ENCODE measurements around the gene CRTC1.

Gene CRTC1

DNA sequence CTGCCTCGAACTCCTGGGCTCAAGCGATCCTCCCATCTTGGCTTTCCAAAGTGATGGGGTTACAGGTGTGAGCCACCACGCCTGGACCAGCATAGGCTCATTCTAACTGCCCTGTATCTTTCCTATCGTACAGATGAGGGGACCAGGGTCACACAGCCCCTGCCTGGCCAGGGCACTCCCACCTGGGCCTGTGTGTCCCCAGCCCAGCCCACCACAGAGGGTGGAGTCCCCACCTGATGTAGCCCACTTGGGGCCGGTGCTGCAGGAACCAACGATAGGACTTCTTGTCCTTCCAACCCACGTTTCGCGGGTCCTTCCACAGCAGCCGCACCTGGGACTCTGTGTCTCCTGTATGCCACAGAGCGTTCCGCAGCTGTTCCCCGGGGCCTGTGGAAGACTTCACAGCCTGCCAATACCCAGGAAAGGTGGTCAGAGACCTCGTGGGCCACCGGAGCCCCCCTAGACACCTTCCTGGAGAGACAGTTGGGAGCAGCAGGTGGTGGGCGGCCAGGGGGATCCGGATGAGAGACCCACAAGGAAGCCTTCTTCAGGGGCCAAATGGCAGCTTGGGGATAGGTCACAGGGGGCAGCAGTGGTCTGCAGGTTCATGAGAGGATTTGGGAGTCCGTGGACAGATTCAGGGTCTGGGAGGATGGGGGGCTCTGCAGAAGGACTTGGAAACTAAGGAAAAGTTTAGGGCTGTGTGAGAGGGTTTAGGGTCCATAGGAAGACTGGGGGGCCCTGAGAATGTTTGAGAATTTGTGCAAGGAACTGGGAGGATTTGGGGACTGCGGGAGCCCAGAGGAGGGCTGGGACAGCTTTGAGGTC is 100.7 kb downstream of the CRTC1 start:
- Mint-ChIP-seq H3K4me1 (ENCODE audit: low read depth) (peaks cover 23% of the 10 kb centered on the region), H3K36me3 (ENCODE audit: low read depth) (no peaks in the 10 kb centered on the region), H3K27me3 (peaks cover 47% of the 10 kb centered on the region), H3K4me3 (no peak overlapping the region), H3K27ac (peak overlapping the region; percentile 6), H3K9me3 (no peaks in the 10 kb centered on the region)
- no peak for DNase-seq

DNA sequence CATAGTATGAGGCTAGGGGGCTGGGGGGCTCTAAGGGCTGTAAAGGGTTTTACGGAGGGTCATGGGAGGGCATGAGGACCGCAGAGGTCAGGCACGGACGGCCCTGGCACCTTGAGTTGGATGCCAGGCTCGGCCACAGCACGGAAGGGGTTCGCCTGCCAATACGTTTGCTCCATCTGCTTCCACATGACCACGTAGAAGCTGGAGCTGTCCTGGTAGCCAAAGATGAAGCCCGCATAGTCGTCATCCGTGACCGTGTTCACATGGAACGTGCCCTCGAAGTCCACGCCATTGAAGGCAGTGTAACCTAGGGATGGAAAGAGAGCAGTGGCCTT is 101.3 kb downstream of the CRTC1 start:
- H3K9me3 Mint-ChIP-seq: no peaks in the 10 kb centered on the region
- peaks cover 29% of the 10 kb centered on the region for H3K4me1 Mint-ChIP-seq (ENCODE audit: low read depth)

DNA sequence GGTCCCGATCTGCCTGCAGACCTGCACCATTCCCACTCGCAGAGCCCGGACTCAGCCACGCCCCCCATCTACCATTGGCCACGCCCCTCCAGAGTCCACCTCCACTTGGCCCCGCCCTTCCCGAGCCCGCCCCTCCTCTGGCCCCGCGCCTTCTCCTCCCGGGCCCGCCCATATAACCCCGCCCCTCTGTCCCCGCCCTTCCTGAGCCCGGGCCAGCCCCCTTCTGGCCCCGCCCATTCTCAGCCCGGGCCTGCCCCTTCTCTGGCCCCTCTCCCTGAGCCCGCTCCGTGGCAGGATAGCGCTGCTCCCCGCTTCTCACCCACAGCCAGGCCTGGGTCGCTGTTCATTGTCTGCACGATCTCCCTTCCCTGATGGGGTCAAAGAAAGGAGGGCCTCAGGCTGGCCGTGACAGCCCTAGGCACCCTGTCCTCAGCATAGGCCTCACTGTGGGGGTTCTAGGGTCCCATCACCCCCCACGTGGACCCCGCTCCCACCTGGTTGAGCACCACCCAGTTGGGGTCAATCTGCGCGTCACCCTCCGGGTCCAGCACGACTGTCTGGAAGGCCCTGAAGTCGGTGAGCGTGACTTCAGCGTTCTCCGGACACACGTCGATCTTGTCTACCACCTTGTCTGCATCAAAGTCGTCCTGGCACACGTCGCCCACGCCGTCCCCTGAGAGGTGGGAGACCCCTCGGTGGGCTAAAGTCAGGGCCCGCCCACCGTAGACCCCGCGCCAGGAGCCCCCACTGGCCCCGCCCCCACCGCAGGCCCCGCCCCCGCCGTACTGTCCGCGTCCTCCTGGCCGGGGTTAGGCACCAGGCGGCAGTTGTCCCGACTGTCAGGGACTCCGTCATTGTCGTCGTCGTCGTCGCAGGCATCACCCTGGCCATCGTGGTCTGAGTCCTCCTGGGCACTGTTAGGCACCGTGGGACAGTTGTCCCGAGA is 102.0 kb downstream of the CRTC1 start:
- peaks cover 59% of the 10 kb centered on the region for H3K27me3 Mint-ChIP-seq
- H3K36me3 Mint-ChIP-seq (ENCODE audit: low read depth): no peaks in the 10 kb centered on the region
- H3K4me1 Mint-ChIP-seq (ENCODE audit: low read depth): peaks cover 34% of the 10 kb centered on the region
- H3K9me3 Mint-ChIP-seq: no peaks in the 10 kb centered on the region
- H3K4me3 Mint-ChIP-seq: no peak overlapping the region
- DNase-seq: peak; percentile 73
- H3K27ac Mint-ChIP-seq: no peak overlapping the region

More for the DNA sequence above, 101.3 kb downstream of the CRTC1 start:
- Mint-ChIP-seq H3K27ac (no peak overlapping the region), H3K36me3 (ENCODE audit: low read depth) (no peaks in the 10 kb centered on the region), H3K27me3 (peaks cover 53% of the 10 kb centered on the region), H3K4me3 (no peak overlapping the region)
- DNase-seq: no peak

DNA sequence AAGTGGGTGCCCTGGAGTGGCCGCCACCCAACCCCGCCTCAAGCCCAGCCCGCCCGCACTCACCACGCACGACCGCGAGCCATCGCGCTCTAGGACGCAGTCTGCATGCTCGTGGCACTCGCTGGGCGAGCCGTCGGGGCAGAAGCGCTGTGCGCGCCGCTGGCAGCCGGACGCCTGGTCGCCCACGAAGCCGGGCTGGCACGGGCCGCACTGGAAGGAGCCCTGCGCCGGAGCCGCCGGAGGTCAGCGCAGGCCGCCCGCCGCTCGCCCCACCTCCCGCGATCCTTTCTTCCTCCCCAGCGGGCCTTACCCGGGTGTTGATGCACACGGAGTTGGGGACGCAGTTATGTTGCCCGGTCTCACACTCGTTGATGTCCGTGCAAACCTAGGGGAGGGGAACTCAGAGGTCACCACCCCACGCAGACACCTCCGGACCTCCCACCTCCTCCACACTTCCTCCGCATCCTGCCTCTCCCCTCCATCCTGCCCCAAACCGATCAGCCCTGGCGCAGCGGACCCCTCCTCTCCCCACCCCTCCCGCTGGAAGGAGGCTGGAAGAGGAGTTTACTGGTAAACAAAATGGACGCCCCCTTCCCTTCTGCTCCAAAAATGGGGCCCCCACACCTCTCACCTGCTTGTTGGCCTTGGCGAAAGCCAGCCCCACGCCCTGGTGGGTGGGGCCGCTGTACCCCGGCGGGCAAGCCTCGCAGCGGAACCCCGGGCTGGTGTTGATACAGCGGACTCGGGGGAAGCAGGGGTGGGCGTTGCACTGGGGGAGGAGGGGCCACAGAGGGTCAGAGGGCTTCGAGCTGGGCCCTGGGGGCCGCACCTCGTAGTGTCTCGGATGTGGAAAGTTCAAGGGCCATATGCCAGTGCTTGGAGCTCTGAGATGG is 105.3 kb downstream of the CRTC1 start:
- DNase-seq: peak; percentile 46
- no peaks in the 10 kb centered on the region for H3K36me3 Mint-ChIP-seq (ENCODE audit: low read depth)
- H3K9me3 Mint-ChIP-seq: no peaks in the 10 kb centered on the region
- peaks cover 36% of the 10 kb centered on the region for H3K4me1 Mint-ChIP-seq (ENCODE audit: low read depth)
- no peak overlapping the region for H3K27ac Mint-ChIP-seq
- H3K27me3 Mint-ChIP-seq: peaks cover 90% of the 10 kb centered on the region
- peak overlapping the region; percentile 53 for H3K4me3 Mint-ChIP-seq

DNA sequence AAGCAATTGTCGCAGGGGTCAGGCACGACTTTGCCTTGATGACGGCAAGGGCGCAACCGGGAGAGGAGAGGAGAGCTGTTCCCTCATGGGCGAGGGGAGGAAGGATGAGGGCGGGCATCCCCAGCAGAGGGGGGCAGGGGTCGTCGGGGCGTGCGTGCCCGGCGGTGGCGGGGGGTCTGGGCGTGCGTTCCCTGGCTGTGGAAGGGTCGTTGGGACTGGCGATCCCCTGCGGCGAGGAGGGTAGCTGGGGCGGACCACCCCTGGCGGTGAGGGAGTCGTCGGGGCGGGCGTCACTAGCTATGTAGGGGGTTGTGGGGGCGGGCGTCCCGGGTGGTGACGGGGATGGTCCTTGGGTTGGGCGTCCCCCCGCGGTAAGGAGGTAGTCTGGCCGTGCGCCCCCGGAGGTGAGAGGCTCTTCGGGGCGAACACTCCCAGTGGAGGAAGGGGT is 106.0 kb downstream of the CRTC1 start:
- H3K36me3 Mint-ChIP-seq (ENCODE audit: low read depth): no peaks in the 10 kb centered on the region
- DNase-seq: no peak
- peaks cover 91% of the 10 kb centered on the region for H3K27me3 Mint-ChIP-seq
- H3K9me3 Mint-ChIP-seq: no peaks in the 10 kb centered on the region
- H3K4me1 Mint-ChIP-seq (ENCODE audit: low read depth): peaks cover 36% of the 10 kb centered on the region
- H3K4me3 Mint-ChIP-seq: peak overlapping the region; percentile 53
- no peak overlapping the region for H3K27ac Mint-ChIP-seq

DNA sequence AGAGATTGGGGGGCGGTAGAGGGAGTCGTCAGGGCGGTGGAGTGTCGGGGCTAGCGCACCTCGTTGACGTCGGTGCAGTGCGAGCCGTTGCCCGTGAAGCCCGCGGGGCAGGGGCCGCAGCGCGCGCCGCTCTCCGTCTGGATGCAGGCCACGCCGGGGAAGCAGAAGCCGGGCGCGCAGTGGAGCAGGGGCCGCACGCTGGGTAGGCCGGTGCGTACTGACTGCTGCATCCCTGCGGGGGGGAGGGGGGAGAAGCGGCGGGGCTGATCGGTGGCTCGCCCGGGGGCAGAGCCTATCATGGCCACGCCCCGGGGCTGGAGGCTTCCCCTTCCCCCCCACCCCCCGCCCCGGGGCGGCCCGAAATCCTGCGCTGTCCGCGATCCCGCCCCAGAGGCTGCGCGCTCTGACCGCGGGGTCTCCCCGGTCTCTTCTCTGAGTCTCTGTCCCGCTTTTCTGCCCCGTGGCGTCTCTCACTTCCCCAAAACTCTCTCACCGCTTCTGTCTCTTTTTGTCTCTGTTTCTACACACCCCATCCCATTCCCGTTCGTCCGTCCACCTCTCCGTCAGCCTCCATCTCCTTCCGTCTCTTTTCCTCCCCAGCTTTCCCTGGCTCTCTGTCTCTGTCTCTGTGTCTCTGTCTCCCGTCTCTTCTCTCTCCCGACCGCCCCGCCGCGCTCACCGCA is 106.5 kb downstream of the CRTC1 start:
- Mint-ChIP-seq H3K27me3 (peaks cover 90% of the 10 kb centered on the region), H3K4me1 (ENCODE audit: low read depth) (peaks cover 36% of the 10 kb centered on the region), H3K27ac (peak overlapping the region; percentile 37), H3K36me3 (ENCODE audit: low read depth) (no peaks in the 10 kb centered on the region), H3K4me3 (peak overlapping the region; percentile 39), H3K9me3 (no peaks in the 10 kb centered on the region)
- peak; percentile 52 for DNase-seq

DNA sequence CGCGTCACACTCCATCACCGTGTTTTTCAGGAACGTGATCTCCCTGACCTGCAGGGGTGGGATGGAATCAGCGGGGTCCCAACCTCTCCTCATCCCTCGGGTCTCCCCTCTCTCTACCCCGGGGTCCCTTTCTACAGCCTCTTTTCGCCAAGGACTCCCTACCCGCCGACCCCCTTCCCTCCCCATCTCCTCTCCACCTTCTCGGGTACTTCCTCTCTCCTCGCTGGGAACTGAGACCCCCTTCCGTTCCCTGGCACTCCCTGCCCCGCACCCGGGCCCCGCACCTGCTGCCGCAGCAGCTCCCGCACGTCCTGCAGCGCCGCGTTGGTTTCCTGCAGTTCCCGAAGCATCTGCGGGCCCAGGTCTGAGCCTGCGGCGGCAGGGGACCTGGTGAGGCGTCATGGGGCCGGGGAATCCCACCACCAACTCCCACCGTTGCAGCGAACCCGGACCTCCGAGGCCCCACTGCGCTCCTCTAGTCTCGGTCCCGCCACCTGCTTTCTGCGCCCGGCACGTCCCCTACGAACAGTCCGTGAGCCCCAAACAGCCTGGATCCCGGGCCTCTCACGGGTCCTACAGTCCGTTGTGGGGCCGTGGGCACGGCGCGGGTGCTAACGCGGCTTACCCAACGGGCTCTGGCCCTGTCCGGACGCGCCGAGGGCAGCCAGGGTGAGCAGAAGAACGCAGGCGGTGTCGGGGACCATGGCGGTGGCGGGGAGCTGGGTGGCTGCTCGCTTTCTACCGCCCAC is 107.3 kb downstream of the CRTC1 start, which contains the start of gene COMP:
TSS of gene COMP (minus strand) at position 740 of the 749 bp plus-strand sequence. CDS start at position 704, 36 bp downstream.
- Mint-ChIP-seq H3K36me3 (ENCODE audit: low read depth) (no peaks in the 10 kb centered on the region), H3K4me3 (peak within 1 kb of the TSS; percentile 39), H3K27me3 (peaks cover 89% of the 10 kb centered on the region), H3K27ac (peak within 1 kb of the TSS; percentile 37), H3K9me3 (no peaks in the 10 kb centered on the region), H3K4me1 (ENCODE audit: low read depth) (peaks cover 32% of the 10 kb centered on the region)
- DNase-seq: no peak

DNA sequence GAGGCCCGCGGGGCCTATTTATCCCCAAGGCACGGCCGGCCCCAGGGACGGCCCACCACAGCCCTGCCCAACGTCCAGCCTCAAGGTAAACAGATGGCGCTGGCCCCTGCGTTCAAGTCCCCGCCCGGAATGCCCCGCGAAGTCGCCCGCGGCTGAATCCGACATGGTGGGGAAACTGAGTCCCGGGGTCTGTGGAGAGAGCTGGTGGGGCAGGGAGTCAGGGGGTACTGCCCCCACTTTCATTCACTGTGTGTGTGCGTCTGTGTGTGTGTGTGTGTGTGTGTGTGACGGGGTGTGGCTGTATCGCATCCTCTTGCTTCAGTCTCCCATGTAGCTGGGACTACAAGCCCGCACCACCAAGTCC is 107.8 kb downstream of the CRTC1 start:
- H3K9me3 Mint-ChIP-seq: no peaks in the 10 kb centered on the region
- H3K27me3 Mint-ChIP-seq: peaks cover 89% of the 10 kb centered on the region
- H3K27ac Mint-ChIP-seq: no peak overlapping the region
- H3K36me3 Mint-ChIP-seq (ENCODE audit: low read depth): no peaks in the 10 kb centered on the region
- peaks cover 29% of the 10 kb centered on the region for H3K4me1 Mint-ChIP-seq (ENCODE audit: low read depth)
- H3K4me3 Mint-ChIP-seq: no peak overlapping the region
- no peak for DNase-seq

DNA sequence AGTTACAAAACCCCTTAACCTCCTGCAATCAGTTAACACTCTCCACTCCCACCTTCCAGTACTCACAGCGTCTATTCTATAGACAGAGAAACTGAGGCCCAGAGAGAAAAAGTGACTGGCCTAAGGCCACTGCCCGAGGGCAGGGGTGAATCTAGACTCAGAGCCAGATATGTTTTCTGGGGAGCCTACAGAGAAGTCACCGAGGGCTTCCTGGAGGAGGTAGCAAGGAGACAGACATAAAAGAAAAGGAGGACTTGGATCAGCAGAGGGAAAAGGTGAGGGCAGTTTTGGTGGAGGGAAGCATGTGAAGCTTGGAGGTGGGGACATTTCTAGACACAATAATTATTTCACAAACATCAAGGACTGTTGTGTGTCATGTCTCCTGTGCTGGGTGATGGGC is 109.2 kb downstream of the CRTC1 start:
- no peak for DNase-seq
- Mint-ChIP-seq H3K9me3 (no peaks in the 10 kb centered on the region), H3K27ac (no peak overlapping the region), H3K27me3 (peaks cover 85% of the 10 kb centered on the region), H3K4me3 (no peak overlapping the region), H3K36me3 (ENCODE audit: low read depth) (no peaks in the 10 kb centered on the region), H3K4me1 (ENCODE audit: low read depth) (peaks cover 22% of the 10 kb centered on the region)

DNA sequence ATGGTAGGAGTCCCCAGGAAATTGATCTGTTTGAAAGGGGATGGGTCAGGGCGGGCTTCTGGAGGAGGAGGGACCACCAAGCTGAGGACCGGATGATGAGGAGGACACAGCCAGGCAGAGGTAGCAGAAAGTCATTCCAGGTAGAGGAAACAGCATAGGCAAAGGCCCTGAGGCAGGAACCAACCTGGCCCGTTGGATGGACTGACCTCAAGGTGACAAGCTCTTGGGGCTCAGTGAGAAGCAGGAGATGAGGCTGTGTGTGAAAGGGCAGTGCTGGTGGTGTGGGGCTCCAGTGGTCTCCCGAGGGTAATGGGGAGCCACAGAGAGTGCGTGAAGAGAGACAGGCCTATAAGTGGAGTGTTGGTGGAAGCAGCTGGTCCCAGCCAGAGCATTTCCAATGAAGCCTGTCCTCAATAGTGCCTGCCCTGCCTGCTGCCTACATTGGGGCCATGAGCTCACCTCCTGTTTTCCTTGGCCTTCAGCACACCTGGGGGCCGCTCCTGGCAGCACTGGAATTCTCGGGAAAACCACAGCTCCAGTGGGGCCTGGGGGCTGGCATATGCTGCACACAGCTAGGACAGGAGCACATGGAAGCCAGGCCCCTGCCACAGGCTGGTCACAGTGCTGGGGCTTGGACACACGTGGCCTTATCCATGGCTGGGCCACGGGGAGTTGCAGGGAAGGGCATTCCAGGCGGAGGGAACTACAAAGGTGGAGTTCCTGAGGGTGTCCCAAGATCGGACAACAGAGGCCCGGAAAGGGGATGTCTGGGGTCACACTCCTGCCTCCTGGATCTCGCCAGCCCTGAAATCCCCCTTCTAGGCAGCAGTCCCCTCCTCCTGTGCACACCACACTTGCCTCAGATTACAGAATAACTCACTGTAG is 109.9 kb downstream of the CRTC1 start:
- H3K27ac Mint-ChIP-seq: no peak overlapping the region
- peaks cover 79% of the 10 kb centered on the region for H3K27me3 Mint-ChIP-seq
- peaks cover 20% of the 10 kb centered on the region for H3K4me1 Mint-ChIP-seq (ENCODE audit: low read depth)
- no peaks in the 10 kb centered on the region for H3K36me3 Mint-ChIP-seq (ENCODE audit: low read depth)
- no peak overlapping the region for H3K4me3 Mint-ChIP-seq
- no peak for DNase-seq
- no peaks in the 10 kb centered on the region for H3K9me3 Mint-ChIP-seq

DNA sequence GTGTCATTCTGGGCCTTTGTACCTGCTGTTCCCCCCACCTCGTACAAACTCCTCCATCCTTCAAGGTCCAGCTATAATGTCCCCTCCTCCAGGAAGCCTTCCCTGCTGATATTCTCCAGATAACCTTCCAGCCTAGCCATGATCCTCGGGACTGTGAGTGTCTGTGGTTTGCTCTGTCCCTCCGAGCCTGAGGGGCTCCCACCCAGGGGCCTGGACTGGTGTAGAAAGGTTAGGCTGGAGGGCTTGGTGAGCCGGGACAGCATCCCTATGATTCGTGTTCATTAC is 110.5 kb downstream of the CRTC1 start:
- H3K9me3 Mint-ChIP-seq: no peaks in the 10 kb centered on the region
- no peak for DNase-seq
- H3K27me3 Mint-ChIP-seq: peaks cover 76% of the 10 kb centered on the region
- no peak overlapping the region for H3K27ac Mint-ChIP-seq
- H3K4me3 Mint-ChIP-seq: no peak overlapping the region
- peaks cover 16% of the 10 kb centered on the region for H3K4me1 Mint-ChIP-seq (ENCODE audit: low read depth)
- H3K36me3 Mint-ChIP-seq (ENCODE audit: low read depth): no peaks in the 10 kb centered on the region

DNA sequence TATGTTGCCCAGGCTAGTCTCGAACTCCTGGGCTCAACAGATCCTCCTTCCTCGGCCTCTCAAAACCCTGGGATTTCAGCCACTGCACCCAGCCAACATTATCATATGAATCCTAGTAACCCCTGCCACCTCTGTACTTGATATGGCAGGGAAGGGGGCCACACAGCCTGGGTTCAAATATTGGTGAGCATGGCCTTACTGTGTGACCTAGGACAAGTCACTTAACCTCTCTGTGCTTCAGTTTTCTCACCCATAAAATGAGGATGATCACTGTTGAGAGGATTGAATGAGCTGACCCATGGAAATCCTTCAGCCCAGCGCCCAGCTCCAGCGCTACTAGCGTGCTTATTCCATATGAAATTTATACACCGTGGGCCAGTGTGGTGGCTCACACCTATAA is 111.2 kb downstream of the CRTC1 start:
- Mint-ChIP-seq H3K36me3 (ENCODE audit: low read depth) (no peaks in the 10 kb centered on the region), H3K4me1 (ENCODE audit: low read depth) (peaks cover 9% of the 10 kb centered on the region), H3K27ac (no peak overlapping the region), H3K4me3 (no peak overlapping the region), H3K27me3 (peaks cover 69% of the 10 kb centered on the region), H3K9me3 (no peaks in the 10 kb centered on the region)
- no peak for DNase-seq
